HG03342 (cell line): ENCODE data around the gene TMEM51.

ENCODE experiments used
- ATAC-seq: cut with Tn5 transposase; IDR thresholded peaks from one replicate; pipeline ENCODE4 v1.9.1; 2021; ENCODE audit warnings: mild to moderate bottlenecking, moderate library complexity; ENCODE audit not compliant: unreplicated experiment

The TMEM51 gene

GRCh38 chr1:15191770-15192169, 38.2 kb downstream of the TMEM51 start:
- no peak for ATAC-seq

- no peak for ATAC-seq
These were observed 39.5 kb downstream of the TMEM51 start for GRCh38 chr1:15192916-15193550.

- ATAC-seq = no peak
These were observed 42.0 kb downstream of the TMEM51 start for GRCh38 chr1:15195420-15196052.

- ATAC-seq = no peak
These were observed 42.5 kb downstream of the TMEM51 start for GRCh38 chr1:15196069-15196468.

GRCh38 chr1:15196807-15197530, 43.4 kb downstream of the TMEM51 start:
- ATAC-seq = no peak

- ATAC-seq = no peak
These were observed 44.3 kb downstream of the TMEM51 start for GRCh38 chr1:15197591-15198447.

- ATAC-seq = no peak
These were observed 45.1 kb downstream of the TMEM51 start for GRCh38 chr1:15198684-15199083.

GRCh38 chr1:15201221-15201620, 47.7 kb downstream of the TMEM51 start:
- no peak for ATAC-seq

GRCh38 chr1:15201849-15202551, 48.5 kb downstream of the TMEM51 start:
- no peak for ATAC-seq

GRCh38 chr1:15204931-15205330, 51.4 kb downstream of the TMEM51 start:
- ATAC-seq = no peak

- no peak for ATAC-seq
These were observed 52.2 kb downstream of the TMEM51 start for GRCh38 chr1:15205586-15206346.

GRCh38 chr1:15206418-15207030, 53.0 kb downstream of the TMEM51 start:
- no peak for ATAC-seq

- ATAC-seq = no peak
These were observed 53.7 kb downstream of the TMEM51 start for GRCh38 chr1:15207031-15207828.

GRCh38 chr1:15207829-15208429, 54.4 kb downstream of the TMEM51 start:
- no peak for ATAC-seq

- ATAC-seq = no peak
These were observed 57.3 kb downstream of the TMEM51 start for GRCh38 chr1:15210651-15211375.

- no peak for ATAC-seq
These were observed 57.9 kb downstream of the TMEM51 start for GRCh38 chr1:15211424-15211823.

GRCh38 chr1:15212216-15212953, 58.8 kb downstream of the TMEM51 start:
- ATAC-seq = no peak
